Measurements from ENCODE around the gene ATG2B. TPM values are rescaled to one million over a fixed set of nuclear protein-coding genes. Genes with fewer than 3 reads are reported as not detected.

Gene ATG2B
- polyA plus RNA-seq, 2 of the 4 experiments (the other 2 are of a cell fraction) = 7.1 to 17.0 TPM

GRCh38 chr14:96239711-96240141 lies 123.4 kb downstream of the ATG2B start:
- ChIA-PET CTCF (interaction anchor here (1.1 to 9.1 kb wide), 2 partner anchors 15 to 34 kb away, joined by 3 to 66 read pairs; no protein-coding TSS in a partner anchor), POLR2A (no interaction called here)
- FAIRE-seq = no peak
- TF ChIP-seq HOXB13 (CRISPR knock-in tag; IDR thresholded peaks at IDR 0.05; ENCODE audit: low read depth) = no peak
- no peak for TF ChIP-seq MAX (IDR thresholded peaks at IDR 0.05)
- TF ChIP-seq EHF (CRISPR knock-in tag; IDR thresholded peaks at IDR 0.05) = no peak
- TF ChIP-seq FOSB (CRISPR knock-in tag; IDR thresholded peaks at IDR 0.05) = no peak
- TF ChIP-seq RAD21 (conservative IDR thresholded peaks at IDR 0.05 in 1 of 2, IDR thresholded peaks at IDR 0.05 in 1 of 2) = no peak
- TF ChIP-seq NFE2L2 (conservative IDR thresholded peaks at IDR 0.05; ENCODE audit: low read length) = no peak
- peak in 1 of 2 experiments; percentile 54 for DNase-seq (ENCODE audit: low read depth in 1 of 2, low spot score in 1 of 2)
- Histone ChIP-seq H3K4me2 (no peak overlapping the region), H3K4me1 (peaks cover 17% of the 10 kb centered on the region), H3K9me3 (no peaks in the 10 kb centered on the region), H3K27ac (peak overlapping the region in 1 of 2 experiments; percentile 30; a peak in 4 of 6 replicates), H3K4me3 (no peak overlapping the region)
- ATAC-seq = peak in 1 of 2 experiments; percentile 62; a peak in 3 of 6 replicates
- 57% methylated on average over 9 of the region's 9 CpGs for WGBS (ENCODE audit: missing lambda C conversion rate)

- no peak for FAIRE-seq
- Histone ChIP-seq H3K9me3 (no peaks in the 10 kb centered on the region), H3K4me1 (peaks cover 17% of the 10 kb centered on the region), H3K27ac (peak overlapping the region in 1 of 2 experiments; percentile 30; a peak in 3 of 6 replicates), H3K4me3 (no peak overlapping the region), H3K4me2 (no peak overlapping the region)
- ChIA-PET POLR2A (no interaction called here), CTCF (interaction anchor here (1.1 to 1.4 kb wide), 2 partner anchors 15 to 138 kb away, joined by 3 to 4 read pairs; no protein-coding TSS in a partner anchor)
- no peak for DNase-seq (ENCODE audit: low read depth in 1 of 2, low spot score in 1 of 2)
- WGBS (ENCODE audit: missing lambda C conversion rate) = 56% methylated on average over 6 of the region's 7 CpGs
- TF ChIP-seq ELK1 (IDR thresholded peaks at IDR 0.05; ENCODE audit: low read depth, low read length) (no peak), HEYL (CRISPR knock-in tag; IDR thresholded peaks at IDR 0.05) (no peak), HDAC2 (IDR thresholded peaks at IDR 0.05) (no peak), FOXS1 (CRISPR knock-in tag; IDR thresholded peaks at IDR 0.05) (no peak)
- no peak for ATAC-seq
These were observed 124.4 kb downstream of the ATG2B start for GRCh38 chr14:96238676-96239265.

- ChIA-PET POLR2A (no interaction called here), CTCF (no interaction called here)
- no peak overlapping the region for H3K27ac ChIP-seq
- FAIRE-seq (no peak), ATAC-seq (no peak), DNase-seq (ENCODE audit: low read depth in 1 of 2, low spot score in 1 of 2) (no peak)
- WGBS (ENCODE audit: missing lambda C conversion rate) = 89% methylated on average over 2 of the region's 2 CpGs
- TF ChIP-seq MAFK (IDR thresholded peaks at IDR 0.05; ENCODE audit: partially characterized antibody) = no peak
- TF ChIP-seq CTCF (IDR thresholded peaks at IDR 0.05) = no peak
- TF ChIP-seq MYC (IDR thresholded peaks at IDR 0.05; ENCODE audit: borderline replicate concordance, low read length) = no peak
- peaks cover 17% of the 10 kb centered on the region for H3K4me1 ChIP-seq
- no peak overlapping the region for H3K4me2 ChIP-seq
- no peaks in the 10 kb centered on the region for H3K9me3 ChIP-seq
- H3K4me3 ChIP-seq = no peak overlapping the region
These were observed 125.5 kb downstream of the ATG2B start for GRCh38 chr14:96237641-96238040.

GRCh38 chr14:96235426-96235825 lies 127.7 kb downstream of the ATG2B start:
- ATAC-seq = no peak
- CTCF ChIA-PET = interaction anchor here (1.1 to 1.4 kb wide), 2 partner anchors 11 to 135 kb away, joined by 4 read pairs; no protein-coding TSS in a partner anchor
- Histone ChIP-seq H3K4me1 (peaks cover 17% of the 10 kb centered on the region), H3K4me3 (no peak overlapping the region), H3K9me3 (no peaks in the 10 kb centered on the region), H3K4me2 (no peak overlapping the region), H3K27ac (no peak overlapping the region)
- no peak for DNase-seq (ENCODE audit: low read depth in 1 of 2, low spot score in 1 of 2)
- POLR2A ChIA-PET = no interaction called here
- 68% methylated on average over 4 of the region's 4 CpGs for WGBS (ENCODE audit: missing lambda C conversion rate)
- no peak for FAIRE-seq
- TF ChIP-seq ZNF302 (CRISPR knock-in tag; IDR thresholded peaks at IDR 0.05) = no peak
- TF ChIP-seq CHD4 (IDR thresholded peaks at IDR 0.05; ENCODE audit: borderline replicate concordance) = no peak
- TF ChIP-seq BHLHE40 (IDR thresholded peaks at IDR 0.05; ENCODE audit: low read depth, low read length) = no peak
- TF ChIP-seq ZFP36 (IDR thresholded peaks at IDR 0.05; ENCODE audit: borderline replicate concordance, partially characterized antibody) = no peak
- no peak for TF ChIP-seq HOXB13 (CRISPR knock-in tag; IDR thresholded peaks at IDR 0.05; ENCODE audit: low read depth)
- no peak for TF ChIP-seq TP53 (CRISPR knock-in tag; IDR thresholded peaks at IDR 0.05)
- TF ChIP-seq PHF8 (IDR thresholded peaks at IDR 0.05; ENCODE audit: borderline replicate concordance, low read depth) = no peak
- no peak for TF ChIP-seq USF2 (IDR thresholded peaks at IDR 0.05)
